ENCODE measurements around the gene OR6C76. TPM values are rescaled to one million over a fixed set of nuclear protein-coding genes. Genes with fewer than 3 reads are reported as not detected.
"Not testable (repeated sequence)": the region's sequence is repeated elsewhere in the genome, so short reads cannot be mapped to it uniquely, and the experiment has no call there.

The OR6C76 gene
- polyA plus RNA-seq (ENCODE audit: insufficient read length in 4 of 4): not detected

DNA sequence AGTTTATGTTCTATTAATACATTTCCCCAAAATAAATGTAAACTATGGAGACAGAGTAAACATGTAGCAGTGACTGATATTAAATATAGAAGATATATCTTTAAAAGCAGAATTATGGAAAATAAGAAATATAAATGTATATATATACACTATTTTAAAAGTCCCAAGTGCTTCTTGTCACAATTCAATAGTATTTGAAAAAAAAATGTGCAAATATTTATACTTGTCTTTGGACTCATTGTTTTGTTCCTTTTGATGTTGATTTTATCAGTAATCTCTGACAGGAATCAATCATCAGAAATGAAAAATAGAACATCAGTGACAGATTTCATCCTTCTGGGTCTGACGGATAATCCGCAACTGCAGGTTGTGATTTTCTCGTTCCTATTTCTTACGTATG lies at the start of gene OR6C76:
TSS of gene OR6C76 (plus strand) at position 301 of the 400 bp plus-strand sequence. CDS start at position 301, 0 bp downstream.
- no peak for DNase-seq (ENCODE audit: low read depth in 4 of 4, low spot score in 3 of 4)

DNA sequence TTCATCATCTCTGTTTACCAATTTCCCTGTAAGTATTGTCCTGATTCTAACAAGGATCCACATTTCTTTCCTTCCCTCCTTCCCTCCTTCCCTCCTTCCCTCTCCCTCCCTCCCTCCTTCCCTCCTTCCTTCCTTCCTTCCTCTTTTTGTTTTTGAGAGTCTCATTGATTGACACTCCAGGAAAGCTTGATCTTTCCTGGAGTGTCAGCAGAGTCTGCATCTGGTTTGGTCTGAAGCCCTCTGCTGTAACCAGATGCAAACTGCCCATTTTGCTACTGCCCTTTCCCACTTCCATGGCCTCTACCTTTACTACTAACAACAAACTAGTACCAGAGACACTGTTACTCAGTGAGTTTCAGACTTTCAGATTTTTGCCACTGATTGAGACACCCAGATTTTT lies 40.2 kb upstream of the OR6C76 start:
- DNase-seq (ENCODE audit: low read depth in 4 of 4, low spot score in 3 of 4): no peak

- no peak for DNase-seq (ENCODE audit: low read depth in 4 of 4, low spot score in 3 of 4)
These were observed 33.8 kb upstream of the OR6C76 start for GRCh38 chr12:55392032-55392795.

GRCh38 chr12:55396326-55396725 lies 29.7 kb upstream of the OR6C76 start:
- no peak for DNase-seq (ENCODE audit: low read depth in 4 of 4, low spot score in 3 of 4)

GRCh38 chr12:55400229-55400628 lies 25.8 kb upstream of the OR6C76 start, which contains the start of gene OR6C65:
Gene OR6C65 (plus strand): TSS chr12:55400529. CDS start chr12:55400529, 0 bp downstream.
- no peak for DNase-seq (ENCODE audit: low read depth in 4 of 4, low spot score in 3 of 4)

DNA sequence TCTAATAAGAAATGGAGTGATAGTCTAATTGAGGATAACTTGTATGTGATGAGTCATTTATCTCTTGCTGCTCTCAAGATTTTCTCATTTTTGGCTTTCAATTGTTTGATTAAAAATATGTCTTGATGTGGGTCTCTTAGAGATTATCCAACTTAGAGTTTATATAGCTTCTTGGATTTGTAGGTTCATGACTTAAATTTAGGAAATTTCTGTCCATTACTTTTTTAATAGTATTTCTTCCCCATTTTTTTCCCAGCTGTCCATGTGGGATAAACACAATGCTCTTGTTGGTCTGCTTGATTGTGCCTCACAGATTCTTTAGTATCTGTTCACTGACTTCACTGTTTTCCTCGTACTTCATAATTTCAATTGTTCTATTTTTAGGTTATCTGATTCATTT lies 18.2 kb upstream of the OR6C76 start:
- no peak for DNase-seq (ENCODE audit: low read depth in 4 of 4, low spot score in 3 of 4)

DNA sequence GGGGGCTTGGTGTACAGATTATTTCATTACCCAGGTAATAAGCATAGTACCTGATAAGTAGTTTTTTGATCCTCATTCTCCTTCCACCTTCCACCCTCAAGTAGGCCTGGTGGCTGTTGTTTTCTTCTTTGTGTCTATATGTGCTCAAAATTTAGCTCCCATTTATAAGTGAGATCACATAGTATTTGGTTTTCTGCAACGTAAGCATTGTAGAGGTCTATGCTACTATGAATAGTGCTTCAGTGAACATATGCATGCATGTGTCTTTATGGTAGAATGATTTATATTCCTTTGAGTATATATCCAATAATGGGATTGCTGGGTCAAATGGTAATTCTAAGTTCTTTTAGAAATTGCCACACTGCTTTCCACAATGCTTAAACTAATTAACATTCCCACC lies 16.9 kb upstream of the OR6C76 start:
- not testable (repeated sequence) for DNase-seq (ENCODE audit: low read depth in 4 of 4, low spot score in 3 of 4)

DNA sequence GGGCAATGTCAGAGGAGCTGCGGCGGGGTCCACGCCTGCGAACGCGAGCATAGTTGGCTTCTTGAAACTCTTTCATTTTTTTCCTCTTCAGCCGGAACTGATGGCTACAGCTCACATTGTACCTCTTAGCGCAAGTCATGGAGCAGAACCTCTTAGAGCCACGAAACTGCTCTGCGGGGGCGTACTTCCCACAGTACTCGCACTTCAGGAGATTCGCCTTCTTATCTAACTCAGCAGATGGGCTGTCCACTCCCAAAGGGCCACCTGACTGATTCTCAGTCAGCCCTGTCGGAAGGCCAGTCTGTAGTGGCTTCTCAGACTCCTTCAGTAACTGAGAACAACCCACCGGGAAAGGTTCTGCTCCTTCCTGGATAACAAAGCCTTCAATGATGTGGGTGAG lies 13.9 kb upstream of the OR6C76 start:
- not testable (repeated sequence) for DNase-seq (ENCODE audit: low read depth in 4 of 4, low spot score in 3 of 4)

DNA sequence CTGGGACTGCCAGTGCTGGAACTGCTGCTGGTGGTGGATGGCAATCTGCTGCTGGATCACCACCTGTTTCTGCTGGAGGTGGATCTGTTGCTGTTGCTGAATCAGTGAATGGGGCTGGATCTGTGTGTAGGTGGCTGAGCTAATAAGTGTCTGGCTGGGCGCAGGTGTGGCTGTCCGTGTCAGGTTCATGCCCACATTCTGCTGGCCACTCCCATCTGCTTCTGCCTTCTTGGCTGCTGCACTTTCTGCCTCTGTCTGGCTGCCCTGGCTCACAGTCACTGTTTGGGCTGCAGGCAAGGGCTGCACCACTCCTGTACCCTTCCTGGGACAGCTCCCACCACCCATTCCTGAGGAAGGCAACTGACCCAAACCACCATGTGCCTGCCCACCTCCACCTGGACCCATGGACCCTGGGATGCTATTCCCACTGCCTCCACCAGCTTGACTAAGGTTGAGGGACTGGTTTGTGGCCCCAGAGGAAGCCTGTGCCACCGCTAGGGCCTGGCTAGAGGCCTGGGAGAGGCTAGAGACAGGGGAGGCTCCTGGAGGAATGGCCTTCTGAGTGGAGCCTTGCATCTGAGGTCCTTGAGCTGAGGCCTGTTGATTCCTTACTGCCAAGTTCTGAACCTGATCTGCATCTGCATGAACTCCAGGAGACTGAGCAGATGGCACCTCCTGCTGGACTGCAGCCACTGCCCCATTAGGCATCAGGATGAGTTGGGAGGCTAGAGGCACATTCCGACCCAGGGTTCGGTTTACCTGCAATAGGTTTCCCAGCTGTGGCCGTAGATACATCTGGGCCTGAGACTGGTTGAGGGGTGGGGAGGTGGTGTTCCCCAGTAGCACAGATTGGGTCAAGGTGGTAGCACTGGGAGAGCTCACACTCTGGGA lies 12.3 kb upstream of the OR6C76 start:
- DNase-seq (ENCODE audit: low read depth in 4 of 4, low spot score in 3 of 4): not testable (repeated sequence)

GRCh38 chr12:55414396-55414823 lies 11.6 kb upstream of the OR6C76 start:
- peak in 1 of 4 donors; percentile 7 for DNase-seq (ENCODE audit: low read depth in 4 of 4, low spot score in 3 of 4)

DNA sequence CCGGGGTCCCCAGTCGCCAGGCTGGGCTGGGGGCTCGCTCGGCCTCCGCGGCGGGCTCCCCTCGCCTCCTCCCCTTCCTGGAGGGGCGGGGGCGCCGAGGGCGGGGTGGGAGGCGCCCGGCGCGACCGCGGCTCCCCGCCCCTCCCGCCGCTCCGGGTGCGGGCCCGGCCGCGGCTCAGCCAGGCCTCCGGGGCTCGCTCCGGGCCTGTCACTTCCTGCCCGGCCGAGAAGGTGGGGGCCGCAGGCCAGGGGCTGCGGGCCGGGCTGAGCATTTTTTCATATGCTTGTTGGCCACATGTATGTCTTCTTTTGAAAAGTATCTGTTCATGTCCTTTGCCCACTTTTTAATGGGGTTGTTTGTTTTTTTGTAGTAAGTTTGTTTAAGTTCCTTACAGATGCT lies 11.2 kb upstream of the OR6C76 start:
- not testable (repeated sequence) for DNase-seq (ENCODE audit: low read depth in 4 of 4, low spot score in 3 of 4)

GRCh38 chr12:55416961-55417360 lies 9.1 kb upstream of the OR6C76 start:
- DNase-seq (ENCODE audit: low read depth in 4 of 4, low spot score in 3 of 4): no peak

- no peak for DNase-seq (ENCODE audit: low read depth in 4 of 4, low spot score in 3 of 4)
These were observed 5.6 kb upstream of the OR6C76 start for GRCh38 chr12:55420307-55420962.

- DNase-seq (ENCODE audit: low read depth in 4 of 4, low spot score in 3 of 4): no peak
These were observed 2.5 kb downstream of the OR6C76 start for GRCh38 chr12:55428331-55429243.

DNA sequence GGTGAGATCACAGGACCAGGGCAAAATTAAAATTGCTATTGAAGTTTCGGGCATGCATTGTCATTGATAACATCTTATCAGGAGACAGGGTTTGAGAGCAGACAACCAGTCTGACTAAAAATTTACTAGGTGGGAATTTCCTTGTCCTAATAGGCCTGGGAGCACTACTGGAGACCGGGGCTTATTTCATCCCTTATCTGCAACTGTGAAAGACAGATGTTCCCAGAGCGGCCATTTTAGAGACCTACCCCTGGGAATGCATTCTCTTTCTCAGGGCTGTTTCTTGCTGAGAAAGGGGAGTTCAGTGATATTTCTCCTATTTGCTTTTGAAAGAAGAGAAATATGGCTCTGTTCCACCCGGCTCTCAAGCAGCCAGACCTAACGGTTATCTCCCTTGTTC lies 15.2 kb downstream of the OR6C76 start:
- DNase-seq (ENCODE audit: low read depth in 4 of 4, low spot score in 3 of 4): not testable (repeated sequence)

GRCh38 chr12:55443776-55444175 lies 17.7 kb downstream of the OR6C76 start, which contains the start of gene OR6C2:
Gene OR6C2 (plus strand): TSS chr12:55444076. CDS start chr12:55452214, 8,138 bp downstream.
- no peak for DNase-seq (ENCODE audit: low read depth in 4 of 4, low spot score in 3 of 4)

- no peak for DNase-seq (ENCODE audit: low read depth in 4 of 4, low spot score in 3 of 4)
These were observed 19.3 kb downstream of the OR6C76 start for GRCh38 chr12:55445357-55445756.

GRCh38 chr12:55446326-55446725 lies 20.3 kb downstream of the OR6C76 start:
- no peak for DNase-seq (ENCODE audit: low read depth in 4 of 4, low spot score in 3 of 4)

GRCh38 chr12:55448825-55449224 lies 22.8 kb downstream of the OR6C76 start:
- no peak for DNase-seq (ENCODE audit: low read depth in 4 of 4, low spot score in 3 of 4)

- DNase-seq (ENCODE audit: low read depth in 4 of 4, low spot score in 3 of 4): not testable (repeated sequence)
These were observed 38.9 kb downstream of the OR6C76 start for GRCh38 chr12:55464926-55465325.
